Omental fat pad (tissue), 4 donors: ENCODE results near the gene EP400. TPM values are rescaled to one million over a fixed set of nuclear protein-coding genes. Genes with fewer than 3 reads are reported as not detected.

Experiments
- ATAC-seq: fragments of 150-250 bp; one replicate; pipeline ENCODE4 v1.9.1; 2016; ENCODE audit warnings: mild to moderate bottlenecking, moderate library complexity; ENCODE audit not compliant: low FRiP score
- DNase-seq: peaks from one replicate; pipeline ENCODE4 v3.0.0-alpha.2; 2019; ENCODE audit warnings: low spot score
- small RNA-seq: library from RNA; depleted of rRNA; stranded (forward); fragments of <200 nt; gene quantifications from one replicate; pipeline ENCODE3, GENCODE V24; 2016
- total RNA-seq, 4 donors: library from RNA; depleted of rRNA; stranded (reverse); fragments of >200 nt; gene quantifications; one replicate each; pipeline ENCODE4 v1.1.0, GENCODE V29; 2016
- TF ChIP-seq, protein P1 (sequence below), 3 donors: fragments of 450-650 bp; IDR thresholded peaks; one replicate each; pipeline ENCODE4 v1.5.1; 2016 to 2017; ENCODE audit warnings: antibody characterized with exemption in 3 of 3, mild to moderate bottlenecking in 3 of 3, moderate library complexity in 2 of 3

EP400 gene
- total RNA-seq, 4 donors from 2014 or later: 16.1 to 34.2 (median 24.7) TPM

DNA sequence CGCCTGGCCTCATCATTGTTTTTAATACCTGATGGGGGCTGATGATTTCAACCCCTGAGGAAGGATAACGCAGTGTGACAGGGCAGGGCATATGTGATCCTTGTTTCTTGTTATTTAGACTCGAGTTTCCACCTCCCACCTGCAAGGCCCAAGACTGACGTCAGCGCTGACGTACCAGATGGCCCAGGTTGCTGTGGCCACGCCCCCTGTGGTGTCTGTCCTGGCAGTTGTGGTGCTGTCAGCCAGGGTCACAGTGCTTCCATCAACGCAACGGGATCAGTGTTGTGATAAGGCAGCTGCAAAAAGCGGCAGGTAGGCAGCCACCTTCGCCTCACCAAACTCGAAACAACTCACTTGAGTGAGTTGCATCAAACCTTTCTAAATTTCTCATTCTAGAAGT, 176.0 kb downstream of the EP400 start:
- DNase-seq: no peak
- TF ChIP-seq, protein P1, sequence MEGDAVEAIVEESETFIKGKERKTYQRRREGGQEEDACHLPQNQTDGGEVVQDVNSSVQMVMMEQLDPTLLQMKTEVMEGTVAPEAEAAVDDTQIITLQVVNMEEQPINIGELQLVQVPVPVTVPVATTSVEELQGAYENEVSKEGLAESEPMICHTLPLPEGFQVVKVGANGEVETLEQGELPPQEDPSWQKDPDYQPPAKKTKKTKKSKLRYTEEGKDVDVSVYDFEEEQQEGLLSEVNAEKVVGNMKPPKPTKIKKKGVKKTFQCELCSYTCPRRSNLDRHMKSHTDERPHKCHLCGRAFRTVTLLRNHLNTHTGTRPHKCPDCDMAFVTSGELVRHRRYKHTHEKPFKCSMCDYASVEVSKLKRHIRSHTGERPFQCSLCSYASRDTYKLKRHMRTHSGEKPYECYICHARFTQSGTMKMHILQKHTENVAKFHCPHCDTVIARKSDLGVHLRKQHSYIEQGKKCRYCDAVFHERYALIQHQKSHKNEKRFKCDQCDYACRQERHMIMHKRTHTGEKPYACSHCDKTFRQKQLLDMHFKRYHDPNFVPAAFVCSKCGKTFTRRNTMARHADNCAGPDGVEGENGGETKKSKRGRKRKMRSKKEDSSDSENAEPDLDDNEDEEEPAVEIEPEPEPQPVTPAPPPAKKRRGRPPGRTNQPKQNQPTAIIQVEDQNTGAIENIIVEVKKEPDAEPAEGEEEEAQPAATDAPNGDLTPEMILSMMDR (IDR thresholded peaks at IDR 0.05): no peak
- no peak for ATAC-seq

DNA sequence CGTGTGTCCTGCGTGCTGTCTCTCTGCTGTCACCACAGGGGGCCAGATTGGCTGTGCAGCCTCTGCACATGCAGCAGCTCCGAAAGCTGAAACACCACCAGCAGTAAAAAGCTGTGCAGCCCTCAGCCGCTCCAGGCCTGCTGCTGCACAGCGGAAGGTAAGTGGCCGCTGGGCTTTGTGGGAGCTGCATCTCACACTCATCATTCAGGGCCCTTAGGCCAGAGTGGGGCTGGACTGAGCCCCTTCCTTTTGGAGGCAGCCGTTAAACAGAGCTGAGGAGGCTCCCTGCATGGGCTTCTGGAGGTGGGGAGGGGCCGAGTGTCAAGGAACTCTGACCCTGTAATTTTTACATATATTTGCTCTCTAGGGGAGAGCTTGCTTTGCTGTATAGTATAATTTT, 177.3 kb downstream of the EP400 start:
- ATAC-seq: no peak
- DNase-seq: no peak
- TF ChIP-seq, protein P1 (IDR thresholded peaks at IDR 0.05): no peak

DNA sequence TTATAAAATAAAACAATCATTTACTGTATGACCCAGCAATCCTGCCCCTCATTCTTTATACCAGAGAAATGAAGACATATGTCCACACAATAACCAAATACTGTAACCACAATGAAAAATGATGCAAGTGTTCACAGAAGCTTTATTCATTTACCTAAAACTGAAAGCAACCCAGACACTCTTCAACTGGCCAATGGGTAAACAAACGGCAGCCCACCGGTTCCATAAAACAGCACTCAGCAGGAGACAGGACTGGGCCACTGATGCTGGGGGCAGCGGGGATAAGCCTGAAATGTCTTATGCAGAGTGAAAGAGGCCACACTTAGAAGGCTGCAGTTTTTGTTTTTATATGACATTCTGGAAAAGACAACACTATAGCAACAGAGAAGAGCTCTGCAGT, 179.3 kb downstream of the EP400 start:
- TF ChIP-seq, protein P1 (IDR thresholded peaks at IDR 0.05): no peak
- ATAC-seq (no peak), DNase-seq (no peak)

DNA sequence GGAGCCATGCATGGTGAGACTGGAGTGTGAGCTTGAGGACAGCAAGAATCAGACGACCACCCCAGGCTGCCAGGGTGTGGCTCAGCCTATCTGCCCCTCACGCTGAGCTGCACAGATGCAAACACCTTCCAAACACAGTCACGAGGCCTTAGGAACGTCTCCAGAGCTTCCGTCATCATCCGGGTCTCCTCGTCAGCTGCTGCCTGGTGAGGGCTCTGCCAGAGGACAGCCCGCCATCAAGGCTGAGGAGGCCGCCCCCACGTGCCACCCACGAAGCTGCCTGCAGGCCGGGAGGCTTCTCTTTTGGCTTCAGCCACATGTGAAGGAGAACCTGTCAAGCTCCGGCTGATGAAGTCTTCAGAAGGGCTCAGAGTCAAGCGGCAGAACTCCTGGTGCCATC, 180.9 kb downstream of the EP400 start:
- ATAC-seq: no peak
- DNase-seq: no peak
- TF ChIP-seq, protein P1 (IDR thresholded peaks at IDR 0.05): no peak

Small RNA genes within 50 kb of the gene (small RNA-seq; reads per million reads assigned to genes)
- not detected for gene AC131009.3
- gene AC137590.2: not detected
- 4.5 reads per million, percentile 74 among the genes with 10 or more reads in this experiment for gene SNORA49

Other genes with a start within 250 kb of the EP400 start
- 10 to 100 TPM; 29.9 to 64.7 (median 45.3) TPM for gene SFSWAP, start 238.9 kb upstream of the EP400 start, total RNA-seq
- gene MMP17, start 121.5 kb upstream of the EP400 start, total RNA-seq: 10 to 100 TPM in 1 of 4 donors, 1 to 10 TPM in 3; 2.3 to 10.9 (median 3.0) TPM
- 10 to 100 TPM in 2 of 4 donors, 1 to 10 TPM in 2; 7.7 to 24.4 (median 9.4) TPM for gene ULK1, start 55.3 kb upstream of the EP400 start, total RNA-seq
- gene PUS1, start 20.7 kb upstream of the EP400 start, total RNA-seq: 10 to 100 TPM; 11.2 to 62.2 (median 17.0) TPM
- 10 to 100 TPM in 2 of 4 donors, 1 to 10 TPM in 2; 6.5 to 32.2 (median 10.4) TPM for gene DDX51, start 194.4 kb downstream of the EP400 start, total RNA-seq
- gene NOC4L, start 194.5 kb downstream of the EP400 start, total RNA-seq: 10 to 100 TPM in 1 of 4 donors, 1 to 10 TPM in 3; 6.4 to 16.1 (median 9.3) TPM